IMR-90 (cell line): ENCODE measurements around the gene OR4D11. TPM values are rescaled to one million over a fixed set of nuclear protein-coding genes. Genes with fewer than 3 reads are reported as not detected.

Experiments
- ATAC-seq: fragments of 200-7000 bp; cut with Tn5 transposase; 2 replicates; pipeline ENCODE4 v1.9.1; 2020; ENCODE audit warnings: low read depth, mild to moderate bottlenecking, moderate library complexity
- BruUV-seq: library from RNA; stranded (reverse); fragments of 400-500 nt; replicated peaks from 2 replicates; lab custom pipeline; 2021; lab: Mats Ljungman, UMichigan
- CTCF ChIA-PET: fragments of 300-600 bp; formaldehyde crosslinking; extraction: SDS; loops from one replicate; lab custom pipeline; 2021; ENCODE audit warnings: antibody characterized with exemption; lab: Yijun Ruan, JAX
- POLR2A ChIA-PET: fragments of 300-600 bp; sonication (Branson Sonifier 250); formaldehyde crosslinking; loops from one replicate; lab custom pipeline; 2022; ENCODE audit warnings: antibody characterized with exemption; ENCODE audit not compliant: unreplicated experiment; lab: Charles Lee
- DNase-seq: peaks from one replicate; pipeline ENCODE4 v3.0.0; 2013
- H2AFZ ChIP-seq: replicated peaks from 2 replicates; pipeline ENCODE3; 2013; ENCODE audit warnings: low read length, mild to moderate bottlenecking; ENCODE audit not compliant: poor library complexity
- H2AK5ac ChIP-seq: 2 replicates; pipeline ENCODE4 v1.6.1; 2013; ENCODE audit warnings: low read depth, low read length, inconsistent platforms
- H2AK9ac ChIP-seq: replicated peaks from 2 replicates; pipeline ENCODE3; 2013; ENCODE audit warnings: mild to moderate bottlenecking, low read depth, low read length, moderate library complexity; ENCODE audit not compliant: poor library complexity
- H2BK120ac ChIP-seq: 2 replicates; pipeline ENCODE4 v1.6.1; 2013; ENCODE audit warnings: low read depth, low read length, inconsistent platforms
- H2BK15ac ChIP-seq: 3 replicates; pipeline ENCODE4 v1.6.1; 2013; ENCODE audit warnings: low read depth, low read length, inconsistent platforms
- H2BK20ac ChIP-seq: 2 replicates; pipeline ENCODE4 v1.6.1; 2013; ENCODE audit warnings: low read depth, mild to moderate bottlenecking, inconsistent platforms, low read length, moderate library complexity
- H2BK5ac ChIP-seq: 2 replicates; pipeline ENCODE4 v1.6.1; 2013; ENCODE audit warnings: mild to moderate bottlenecking, low read depth, low read length, inconsistent platforms; ENCODE audit not compliant: poor library complexity, severe bottlenecking
- H3K14ac ChIP-seq: replicated peaks from 2 replicates; pipeline ENCODE4 v1.6.1; 2013; ENCODE audit warnings: low read depth, low read length, inconsistent platforms
- H3K18ac ChIP-seq: 2 replicates; pipeline ENCODE4 v1.6.1; 2013; ENCODE audit warnings: low read depth, low read length, control low read depth
- H3K23ac ChIP-seq: 2 replicates; pipeline ENCODE4 v1.6.1; 2013; ENCODE audit warnings: low read depth, low read length, inconsistent platforms
- H3K27ac ChIP-seq: 2 replicates; pipeline ENCODE4 v1.5.1; 2013; ENCODE audit warnings: mild to moderate bottlenecking, control low read depth, low read length; ENCODE audit not compliant: insufficient read depth
- H3K27me3 ChIP-seq: 2 replicates; pipeline ENCODE4 v1.6.1; 2013; ENCODE audit warnings: low read length; ENCODE audit not compliant: control insufficient read depth, insufficient read depth
- H3K36me3 ChIP-seq: 2 replicates; pipeline ENCODE4 v1.6.1; 2013; ENCODE audit warnings: low read length, mixed read lengths; ENCODE audit not compliant: control insufficient read depth, insufficient read depth
- H3K4ac ChIP-seq: 2 replicates; pipeline ENCODE4 v1.6.1; 2013; ENCODE audit warnings: low read depth, low read length, inconsistent platforms
- H3K4me1 ChIP-seq: 2 replicates; pipeline ENCODE4 v1.6.1; 2013; ENCODE audit warnings: low read length, mixed read lengths; ENCODE audit not compliant: control insufficient read depth, insufficient read depth
- H3K4me2 ChIP-seq: 2 replicates; pipeline ENCODE4 v1.6.1; 2013; ENCODE audit warnings: low read depth, mild to moderate bottlenecking, control low read depth, low read length, moderate library complexity
- H3K4me3 ChIP-seq: 2 replicates; pipeline ENCODE4 v1.5.1; 2013; ENCODE audit warnings: low read depth, mild to moderate bottlenecking, control low read depth, low read length, moderate library complexity; ENCODE audit not compliant: insufficient read depth
- H3K56ac ChIP-seq: 2 replicates; pipeline ENCODE4 v1.6.1; 2013; ENCODE audit warnings: low read length, inconsistent platforms; ENCODE audit not compliant: insufficient read depth; ENCODE audit errors: extremely low read depth
- H3K79me1 ChIP-seq, 2 experiments: 2 replicates each; pipeline ENCODE4 v1.6.1; 2013; ENCODE audit warnings: low read length in 2 of 2, inconsistent platforms in 1 of 2, low read depth in 1 of 2
- H3K9ac ChIP-seq: 2 replicates; pipeline ENCODE4 v1.6.1; 2013; ENCODE audit warnings: low read depth, low read length, control low read depth
- H3K9me1 ChIP-seq: 2 replicates; pipeline ENCODE4 v1.6.1; 2013; ENCODE audit warnings: low read length, inconsistent platforms; ENCODE audit not compliant: insufficient read depth
- H3K9me3 ChIP-seq: 2 replicates; pipeline ENCODE4 v1.6.1; 2013; ENCODE audit warnings: low read length; ENCODE audit not compliant: control insufficient read depth, insufficient read depth
- H4K20me1 ChIP-seq: 2 replicates; pipeline ENCODE4 v1.6.1; 2013; ENCODE audit warnings: low read length, inconsistent platforms; ENCODE audit not compliant: insufficient read depth
- H4K5ac ChIP-seq: 2 replicates; pipeline ENCODE4 v1.6.1; 2013; ENCODE audit warnings: mild to moderate bottlenecking, low read depth, low read length, control low read depth
- H4K8ac ChIP-seq, 2 experiments: 2 replicates each; pipeline ENCODE4 v1.6.1; 2013; ENCODE audit warnings: low read depth in 2 of 2, low read length in 2 of 2, control low read depth in 1 of 2, inconsistent platforms in 1 of 2
- H4K91ac ChIP-seq: 2 replicates; pipeline ENCODE4 v1.6.1; 2013; ENCODE audit warnings: low read depth, low read length, inconsistent platforms; ENCODE audit not compliant: insufficient read depth
- BHLHE40 ChIP-seq: fragments of 150-350 bp; IDR thresholded peaks from 2 replicates; pipeline ENCODE4 v1.6.1; 2016; ENCODE audit warnings: mild to moderate bottlenecking, low read depth, low read length
- CEBPB ChIP-seq: IDR thresholded peaks from 2 replicates; pipeline ENCODE4 v1.6.1; 2012; ENCODE audit warnings: low read depth, low read length, improper control_type of control experiment
- CHD1 ChIP-seq: IDR thresholded peaks from 2 replicates; pipeline ENCODE4 v1.6.1; 2012; ENCODE audit warnings: low read depth, low read length, improper control_type of control experiment
- FOS ChIP-seq: fragments of 150-350 bp; IDR thresholded peaks from 2 replicates; pipeline ENCODE4 v1.6.1; 2016; ENCODE audit warnings: low read depth, low read length
- MAFK ChIP-seq: IDR thresholded peaks from 2 replicates; pipeline ENCODE4 v1.6.1; 2012; ENCODE audit warnings: low read depth, low read length, improper control_type of control experiment
- MAZ ChIP-seq: IDR thresholded peaks from 2 replicates; pipeline ENCODE4 v1.6.1; 2012; ENCODE audit warnings: low read depth, mild to moderate bottlenecking, low read length, improper control_type of control experiment, moderate library complexity, borderline replicate concordance
- MXI1 ChIP-seq: IDR thresholded peaks from 2 replicates; pipeline ENCODE4 v1.6.1; 2012; ENCODE audit warnings: low read depth, mild to moderate bottlenecking, low read length, moderate library complexity, borderline replicate concordance
- NFE2L2 ChIP-seq: fragments of 150-350 bp; IDR thresholded peaks from 2 replicates; pipeline ENCODE4 v1.6.1; 2016; ENCODE audit warnings: low read depth, mild to moderate bottlenecking, low read length
- POLR2A ChIP-seq: IDR thresholded peaks from 2 replicates; pipeline ENCODE4 v1.6.1; 2012; ENCODE audit warnings: mild to moderate bottlenecking, low read depth, low read length
- RAD21 ChIP-seq: IDR thresholded peaks from 2 replicates; pipeline ENCODE4 v1.6.1; 2012; ENCODE audit warnings: low read length, improper control_type of control experiment
- RCOR1 ChIP-seq: IDR thresholded peaks from 2 replicates; pipeline ENCODE4 v1.6.1; 2012; ENCODE audit warnings: mild to moderate bottlenecking, low read length, improper control_type of control experiment; ENCODE audit not compliant: insufficient replicate concordance
- RFX5 ChIP-seq: IDR thresholded peaks from 2 replicates; pipeline ENCODE4 v1.8.0; 2012; ENCODE audit warnings: low read depth, mild to moderate bottlenecking, low read length, moderate library complexity
- SMC3 ChIP-seq: fragments of 150-350 bp; IDR thresholded peaks from 2 replicates; pipeline ENCODE4 v1.6.1; 2016; ENCODE audit warnings: low read depth, mild to moderate bottlenecking, antibody characterized with exemption, low read length, moderate library complexity
- dilution Hi-C: fragments of 300-500 bp; cut with HindIII; formaldehyde crosslinking; loops from one replicate; pipeline ENCODE4 v1.14.3; 2018; ENCODE audit warnings: low sequenced_read_pairs; ENCODE audit not compliant: unreplicated experiment
- in situ Hi-C: fragments of 300-500 bp; cut with MboI; formaldehyde crosslinking; loops from 3 replicates; pipeline ENCODE4 v1.14.3; 2019; ENCODE audit warnings: low sequenced_read_pairs, inconsistent platforms, mixed read lengths
- intact Hi-C: fragments of 100-400 bp; cut with micrococcal nuclease; formaldehyde crosslinking; loops from 2 replicates; pipeline ENCODE4 v1.10.0; 2022
- polyA plus RNA-seq, 3 experiments: library from polyadenylated mRNA; depleted of rRNA; stranded (reverse); fragments of >200 nt; gene quantifications; 2 replicates each; pipeline ENCODE4 v1.2.3, GENCODE V29; 2012; ENCODE audit warnings: low replicate concordance in 1 of 3
- total RNA-seq: library from RNA; depleted of rRNA; stranded (reverse); fragments of >200 nt; gene quantifications from 2 replicates; pipeline ENCODE4 v1.2.3, GENCODE V29; 2012
- TF ChIP-seq, protein P1 (sequence below): fragments of 150-350 bp; IDR thresholded peaks from 2 replicates; pipeline ENCODE4 v1.6.1; 2017; ENCODE audit warnings: mild to moderate bottlenecking, antibody characterized with exemption, low read length, low read depth
- TF ChIP-seq, protein P2 (sequence below): fragments of 150-350 bp; IDR thresholded peaks from 2 replicates; pipeline ENCODE4 v1.6.1; 2016; ENCODE audit warnings: low read depth, mild to moderate bottlenecking, low read length, moderate library complexity, borderline replicate concordance
- TF ChIP-seq, protein P3 (sequence below): conservative IDR thresholded peaks from 2 replicates; pipeline ENCODE4 v1.5.1; 2012; ENCODE audit warnings: mild to moderate bottlenecking, low read depth, low read length, improper control_type of control experiment

The OR4D11 gene
- total and polyA plus RNA-seq, 2 of the 4 experiments (the other 2 are of a cell fraction), result not detected

DNA sequence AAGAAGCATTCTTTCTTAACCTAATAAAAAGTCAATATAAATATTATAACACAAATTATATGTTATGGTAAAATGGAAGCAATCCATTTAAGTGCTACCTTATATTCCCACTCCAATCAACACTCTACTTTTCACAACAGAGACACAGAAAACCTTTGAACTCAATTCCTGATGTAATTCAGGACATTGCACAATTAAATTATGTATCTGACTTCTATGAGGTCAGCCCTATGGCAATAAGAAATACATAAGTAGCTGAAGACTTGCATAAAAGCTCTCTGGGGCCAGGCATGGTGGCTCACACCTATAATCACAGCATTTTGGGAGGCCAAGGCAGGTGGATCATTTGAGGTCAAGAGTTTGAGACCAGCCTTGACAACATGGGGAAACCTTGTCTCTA, 23.5 kb upstream of the OR4D11 start:
- ChIA-PET POLR2A (no interaction called here), CTCF (no interaction called here)
- no TSS peak for BruUV-seq
- Histone ChIP-seq H4K20me1 (no peaks in the 10 kb centered on the region), H2BK120ac (no peak overlapping the region), H2AFZ (no peak overlapping the region), H3K4ac (no peak overlapping the region), H4K8ac (no peak overlapping the region), H3K4me1 (no peaks in the 10 kb centered on the region), H3K27ac (no peak overlapping the region), H3K36me3 (no peaks in the 10 kb centered on the region), H3K14ac (no peak overlapping the region), H3K79me1 (no peaks in the 10 kb centered on the region), H3K9me3 (no peaks in the 10 kb centered on the region), H3K9ac (no peak overlapping the region), H2BK5ac (no peak overlapping the region), H3K4me3 (no peak overlapping the region), H3K56ac (no peak overlapping the region), H3K18ac (no peak overlapping the region), H2BK15ac (no peak overlapping the region), H2BK20ac (no peak overlapping the region), H4K91ac (no peak overlapping the region), H3K9me1 (no peaks in the 10 kb centered on the region), H2AK5ac (no peak overlapping the region), H3K27me3 (no peaks in the 10 kb centered on the region), H4K5ac (no peak overlapping the region), H3K23ac (no peak overlapping the region), H2AK9ac (no peak overlapping the region), H3K4me2 (no peak overlapping the region)
- intact Hi-C loops, result no loop called here
- DNase-seq (no peak), ATAC-seq (no peak)
- in situ Hi-C loops, result no loop called here
- TF ChIP-seq BHLHE40 (no peak), POLR2A (no peak), RFX5 (no peak), MAZ (no peak), SMC3 (no peak), RCOR1 (no peak), CHD1 (no peak), FOS (no peak), MXI1 (no peak), RAD21 (no peak), CEBPB (no peak), NFE2L2 (no peak), MAFK (no peak)
- TF ChIP-seq, protein P1, sequence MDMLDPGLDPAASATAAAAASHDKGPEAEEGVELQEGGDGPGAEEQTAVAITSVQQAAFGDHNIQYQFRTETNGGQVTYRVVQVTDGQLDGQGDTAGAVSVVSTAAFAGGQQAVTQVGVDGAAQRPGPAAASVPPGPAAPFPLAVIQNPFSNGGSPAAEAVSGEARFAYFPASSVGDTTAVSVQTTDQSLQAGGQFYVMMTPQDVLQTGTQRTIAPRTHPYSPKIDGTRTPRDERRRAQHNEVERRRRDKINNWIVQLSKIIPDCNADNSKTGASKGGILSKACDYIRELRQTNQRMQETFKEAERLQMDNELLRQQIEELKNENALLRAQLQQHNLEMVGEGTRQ, result no peak
- TF ChIP-seq, protein P2, sequence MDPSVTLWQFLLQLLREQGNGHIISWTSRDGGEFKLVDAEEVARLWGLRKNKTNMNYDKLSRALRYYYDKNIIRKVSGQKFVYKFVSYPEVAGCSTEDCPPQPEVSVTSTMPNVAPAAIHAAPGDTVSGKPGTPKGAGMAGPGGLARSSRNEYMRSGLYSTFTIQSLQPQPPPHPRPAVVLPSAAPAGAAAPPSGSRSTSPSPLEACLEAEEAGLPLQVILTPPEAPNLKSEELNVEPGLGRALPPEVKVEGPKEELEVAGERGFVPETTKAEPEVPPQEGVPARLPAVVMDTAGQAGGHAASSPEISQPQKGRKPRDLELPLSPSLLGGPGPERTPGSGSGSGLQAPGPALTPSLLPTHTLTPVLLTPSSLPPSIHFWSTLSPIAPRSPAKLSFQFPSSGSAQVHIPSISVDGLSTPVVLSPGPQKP, result no peak
- TF ChIP-seq, protein P3, sequence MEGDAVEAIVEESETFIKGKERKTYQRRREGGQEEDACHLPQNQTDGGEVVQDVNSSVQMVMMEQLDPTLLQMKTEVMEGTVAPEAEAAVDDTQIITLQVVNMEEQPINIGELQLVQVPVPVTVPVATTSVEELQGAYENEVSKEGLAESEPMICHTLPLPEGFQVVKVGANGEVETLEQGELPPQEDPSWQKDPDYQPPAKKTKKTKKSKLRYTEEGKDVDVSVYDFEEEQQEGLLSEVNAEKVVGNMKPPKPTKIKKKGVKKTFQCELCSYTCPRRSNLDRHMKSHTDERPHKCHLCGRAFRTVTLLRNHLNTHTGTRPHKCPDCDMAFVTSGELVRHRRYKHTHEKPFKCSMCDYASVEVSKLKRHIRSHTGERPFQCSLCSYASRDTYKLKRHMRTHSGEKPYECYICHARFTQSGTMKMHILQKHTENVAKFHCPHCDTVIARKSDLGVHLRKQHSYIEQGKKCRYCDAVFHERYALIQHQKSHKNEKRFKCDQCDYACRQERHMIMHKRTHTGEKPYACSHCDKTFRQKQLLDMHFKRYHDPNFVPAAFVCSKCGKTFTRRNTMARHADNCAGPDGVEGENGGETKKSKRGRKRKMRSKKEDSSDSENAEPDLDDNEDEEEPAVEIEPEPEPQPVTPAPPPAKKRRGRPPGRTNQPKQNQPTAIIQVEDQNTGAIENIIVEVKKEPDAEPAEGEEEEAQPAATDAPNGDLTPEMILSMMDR, result no peak
- dilution Hi-C loops, result no loop called here
